Measurements from ENCODE around the gene NUDT14. TPM values are rescaled to one million over a fixed set of nuclear protein-coding genes. Genes with fewer than 3 reads are reported as not detected.

NUDT14 gene
- total RNA-seq, 1 donor from 2014 or later: 8.5 TPM

DNA sequence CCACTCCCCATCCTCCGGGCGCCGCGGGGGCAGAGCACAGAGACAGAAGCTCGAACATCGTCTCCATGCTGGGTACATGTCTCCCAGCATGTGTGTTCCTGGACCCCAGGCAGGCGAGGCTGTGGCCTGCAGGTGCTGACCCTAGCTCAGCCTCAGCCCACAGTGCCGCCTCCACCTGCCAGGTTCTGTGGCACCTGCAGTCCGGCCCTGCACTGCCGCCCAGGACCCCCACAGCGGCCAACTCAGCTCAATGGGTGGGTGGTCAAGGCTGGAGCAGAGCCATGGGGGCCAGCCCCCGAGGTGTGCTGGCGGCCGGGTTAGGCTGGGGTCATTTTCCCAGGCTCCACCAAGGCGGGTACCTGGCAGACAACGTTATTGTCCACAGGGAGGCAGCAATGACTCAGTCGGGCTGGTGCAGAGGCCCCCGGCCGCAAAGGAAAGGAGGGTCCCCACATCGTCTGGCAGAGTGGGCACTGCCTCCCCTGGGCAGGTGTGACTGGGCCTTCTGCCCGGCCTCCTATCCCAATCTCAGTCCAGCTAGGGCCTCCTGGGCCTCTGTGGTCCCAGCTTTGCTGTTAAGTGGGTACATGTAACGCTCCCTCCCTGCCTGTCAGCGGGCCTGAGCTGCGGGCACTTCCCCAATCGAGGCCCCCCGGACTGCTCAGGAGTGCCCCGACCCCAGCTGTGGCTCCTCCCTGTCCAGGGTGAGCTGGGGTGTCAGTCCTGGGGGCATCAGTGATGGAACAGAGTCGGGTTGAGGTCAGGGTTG, 20.2 kb upstream of the NUDT14 start:
- intact Hi-C loops (cut with micrococcal nuclease): loop anchor here (5.0 to 10.0 kb wide), 2 partner anchors 109 to 323 kb away; partner anchors contain the start of gene TMEM121
- Mint-ChIP-seq H3K27me3 (ENCODE audit: insufficient read depth) (peaks cover 6% of the 10 kb centered on the region), H3K27ac (peak overlapping the region; percentile 55)

DNA sequence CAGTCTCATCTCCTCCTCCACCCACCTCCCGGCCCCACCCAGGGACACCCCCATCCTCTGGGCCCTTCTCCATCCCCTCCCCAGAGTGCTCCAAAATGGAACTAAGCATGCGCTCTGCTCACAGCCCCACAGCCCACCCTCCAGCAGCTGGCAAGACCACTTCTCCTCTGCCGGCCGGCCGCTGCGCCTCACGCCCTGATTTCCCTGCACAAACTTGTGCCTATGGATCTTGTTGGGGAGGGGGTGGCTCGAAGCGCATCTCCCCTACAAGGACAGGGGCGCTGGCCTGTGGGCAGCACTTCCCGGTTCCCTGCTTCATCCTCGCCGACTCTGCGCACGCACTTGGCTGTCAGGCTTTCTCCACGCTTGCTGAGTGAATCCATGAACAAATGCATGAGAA, 19.5 kb upstream of the NUDT14 start:
- H3K4me1 Mint-ChIP-seq (ENCODE audit: low read depth): peaks cover 5% of the 10 kb centered on the region
- no peaks in the 10 kb centered on the region for H3K9me3 Mint-ChIP-seq
- H3K4me3 Mint-ChIP-seq: no peak overlapping the region
- no peaks in the 10 kb centered on the region for H3K36me3 Mint-ChIP-seq (ENCODE audit: low read depth)
- no peak overlapping the region for H3K27ac Mint-ChIP-seq
- peaks cover 9% of the 10 kb centered on the region for H3K27me3 Mint-ChIP-seq (ENCODE audit: insufficient read depth)
- no peak for DNase-seq (ENCODE audit: low spot score)
- intact Hi-C loops (cut with micrococcal nuclease): loop anchor here (5.0 to 10.0 kb wide), 2 partner anchors 108 to 324 kb away; partner anchors contain the start of gene TMEM121

More for the DNA sequence above, 20.2 kb upstream of the NUDT14 start:
- no peak for DNase-seq (ENCODE audit: low spot score)
- H3K4me1 Mint-ChIP-seq (ENCODE audit: low read depth): peaks cover 5% of the 10 kb centered on the region
- no peaks in the 10 kb centered on the region for H3K36me3 Mint-ChIP-seq (ENCODE audit: low read depth)
- H3K4me3 Mint-ChIP-seq: no peak overlapping the region
- H3K9me3 Mint-ChIP-seq: no peaks in the 10 kb centered on the region

GRCh38 chr14:105200074-105200473, 19.0 kb upstream of the NUDT14 start:
- no peak for DNase-seq (ENCODE audit: low spot score)
- H3K4me1 Mint-ChIP-seq (ENCODE audit: low read depth): peaks cover 5% of the 10 kb centered on the region
- H3K27ac Mint-ChIP-seq: no peak overlapping the region
- H3K36me3 Mint-ChIP-seq (ENCODE audit: low read depth): no peaks in the 10 kb centered on the region
- no peaks in the 10 kb centered on the region for H3K9me3 Mint-ChIP-seq
- intact Hi-C loops (cut with micrococcal nuclease): loop anchor here (5.0 to 10.0 kb wide), 2 partner anchors 108 to 325 kb away; partner anchors contain the start of gene TMEM121
- no peak overlapping the region for H3K4me3 Mint-ChIP-seq
- H3K27me3 Mint-ChIP-seq (ENCODE audit: insufficient read depth): peaks cover 13% of the 10 kb centered on the region

GRCh38 chr14:105199093-105199492, 18.0 kb upstream of the NUDT14 start:
- peaks cover 18% of the 10 kb centered on the region for H3K27me3 Mint-ChIP-seq (ENCODE audit: insufficient read depth)
- intact Hi-C loops (cut with micrococcal nuclease): no loop called here
- no peak overlapping the region for H3K4me3 Mint-ChIP-seq
- H3K4me1 Mint-ChIP-seq (ENCODE audit: low read depth): peaks cover 12% of the 10 kb centered on the region
- H3K9me3 Mint-ChIP-seq: no peaks in the 10 kb centered on the region
- no peak overlapping the region for H3K27ac Mint-ChIP-seq
- DNase-seq (ENCODE audit: low spot score): no peak
- no peaks in the 10 kb centered on the region for H3K36me3 Mint-ChIP-seq (ENCODE audit: low read depth)

DNA sequence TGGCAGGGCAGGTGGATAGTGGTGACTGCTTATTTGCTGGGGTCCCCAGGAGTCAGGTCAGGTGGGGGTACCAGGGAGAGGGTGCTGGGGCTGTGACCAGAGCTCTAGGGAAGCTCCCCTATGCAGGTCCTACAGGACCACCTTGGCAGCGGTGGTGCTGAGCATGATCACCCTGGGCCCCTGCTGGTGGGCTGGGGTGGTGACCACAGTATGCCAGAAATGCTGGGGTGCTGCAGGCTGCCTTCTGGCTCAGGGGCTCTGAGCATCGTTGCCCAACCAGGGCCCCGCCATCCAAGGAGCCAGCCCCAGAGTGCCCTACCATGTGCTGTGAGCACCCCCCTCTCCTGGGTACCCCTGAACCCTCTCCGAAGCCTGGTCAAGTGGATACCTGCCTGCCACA, 17.5 kb upstream of the NUDT14 start:
- no peak for DNase-seq (ENCODE audit: low spot score)
- intact Hi-C loops (cut with micrococcal nuclease): no loop called here
- Mint-ChIP-seq H3K4me3 (no peak overlapping the region), H3K27ac (no peak overlapping the region), H3K27me3 (ENCODE audit: insufficient read depth) (peaks cover 18% of the 10 kb centered on the region), H3K36me3 (ENCODE audit: low read depth) (no peaks in the 10 kb centered on the region), H3K9me3 (no peaks in the 10 kb centered on the region), H3K4me1 (ENCODE audit: low read depth) (peaks cover 17% of the 10 kb centered on the region)

GRCh38 chr14:105197211-105197641, 16.1 kb upstream of the NUDT14 start:
- peaks cover 18% of the 10 kb centered on the region for H3K27me3 Mint-ChIP-seq (ENCODE audit: insufficient read depth)
- no peak overlapping the region for H3K27ac Mint-ChIP-seq
- intact Hi-C loops (cut with micrococcal nuclease): no loop called here
- H3K4me3 Mint-ChIP-seq: no peak overlapping the region
- DNase-seq (ENCODE audit: low spot score): no peak
- peaks cover 17% of the 10 kb centered on the region for H3K4me1 Mint-ChIP-seq (ENCODE audit: low read depth)
- H3K9me3 Mint-ChIP-seq: no peaks in the 10 kb centered on the region
- H3K36me3 Mint-ChIP-seq (ENCODE audit: low read depth): no peaks in the 10 kb centered on the region

- intact Hi-C loops (cut with micrococcal nuclease): no loop called here
- DNase-seq (ENCODE audit: low spot score): no peak
- Mint-ChIP-seq H3K4me3 (no peak overlapping the region), H3K27ac (no peak overlapping the region), H3K36me3 (ENCODE audit: low read depth) (no peaks in the 10 kb centered on the region), H3K4me1 (ENCODE audit: low read depth) (peaks cover 12% of the 10 kb centered on the region), H3K27me3 (ENCODE audit: insufficient read depth) (peaks cover 18% of the 10 kb centered on the region), H3K9me3 (no peaks in the 10 kb centered on the region)
Observed at GRCh38 chr14:105196265-105196960, 15.3 kb upstream of the NUDT14 start.

DNA sequence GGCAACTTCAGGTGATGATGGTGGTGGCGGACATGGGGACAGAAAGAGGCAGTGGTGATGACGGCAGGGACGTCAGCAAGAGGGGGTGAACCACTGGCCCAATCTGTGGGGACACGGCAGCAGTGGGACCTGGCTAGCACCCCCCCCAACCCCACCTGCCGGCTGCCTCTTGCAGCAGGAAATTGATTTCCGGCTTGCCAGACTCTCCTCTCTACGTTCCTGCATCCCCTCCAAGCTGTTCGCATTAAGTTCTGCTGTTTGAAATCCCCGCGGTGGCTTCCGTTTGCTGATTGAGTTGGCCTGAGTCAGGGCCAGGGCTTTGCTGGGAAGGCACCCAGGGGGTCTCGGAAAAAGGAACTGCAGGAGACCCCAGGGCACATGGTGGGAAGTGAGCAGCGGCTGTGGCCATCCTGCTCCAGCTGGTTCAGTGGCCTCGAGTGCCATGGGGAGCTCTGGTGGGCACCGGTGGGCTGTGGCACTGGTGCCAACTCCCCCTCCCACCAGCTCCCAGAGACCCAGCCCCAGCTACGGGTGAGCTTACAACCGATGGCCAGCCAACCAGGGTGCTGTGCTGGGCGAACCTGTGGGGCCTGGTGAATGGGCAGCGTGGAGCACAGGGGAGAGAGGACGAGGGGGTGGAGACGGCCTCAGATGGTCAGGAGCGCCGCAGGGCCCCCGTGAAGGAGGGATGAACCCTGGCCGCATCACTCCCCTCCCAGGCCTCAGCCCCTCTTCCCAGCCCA, 14.6 kb upstream of the NUDT14 start:
- Mint-ChIP-seq H3K4me3 (no peak overlapping the region), H3K4me1 (ENCODE audit: low read depth) (peaks cover 12% of the 10 kb centered on the region), H3K36me3 (ENCODE audit: low read depth) (no peaks in the 10 kb centered on the region), H3K9me3 (no peaks in the 10 kb centered on the region), H3K27ac (no peak overlapping the region), H3K27me3 (ENCODE audit: insufficient read depth) (peaks cover 19% of the 10 kb centered on the region)
- intact Hi-C loops (cut with micrococcal nuclease): no loop called here
- no peak for DNase-seq (ENCODE audit: low spot score)

DNA sequence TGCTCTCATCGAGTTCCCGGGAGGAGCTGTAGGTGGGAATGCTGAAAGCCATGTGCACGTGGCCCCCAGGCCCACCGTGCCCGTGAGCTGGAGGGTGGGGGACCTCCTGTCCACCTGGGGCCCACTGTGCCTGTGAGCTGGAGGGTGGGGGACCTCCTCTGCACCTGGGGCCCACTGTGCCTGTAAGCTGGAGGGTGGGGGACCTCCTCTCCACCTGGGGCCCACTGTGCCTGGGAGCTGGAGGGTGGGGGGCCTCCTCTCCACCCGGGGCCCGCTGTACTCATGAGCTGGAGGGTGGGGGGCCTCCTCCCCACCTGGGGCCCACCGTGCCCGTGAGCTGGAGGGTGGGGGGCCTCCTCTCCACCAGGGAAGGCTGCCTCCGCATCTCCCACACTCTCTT, 13.9 kb upstream of the NUDT14 start:
- no peaks in the 10 kb centered on the region for H3K9me3 Mint-ChIP-seq
- H3K36me3 Mint-ChIP-seq (ENCODE audit: low read depth): no peaks in the 10 kb centered on the region
- DNase-seq (ENCODE audit: low spot score): no peak
- no peak overlapping the region for H3K27ac Mint-ChIP-seq
- H3K27me3 Mint-ChIP-seq (ENCODE audit: insufficient read depth): peaks cover 19% of the 10 kb centered on the region
- peaks cover 12% of the 10 kb centered on the region for H3K4me1 Mint-ChIP-seq (ENCODE audit: low read depth)
- intact Hi-C loops (cut with micrococcal nuclease): no loop called here
- no peak overlapping the region for H3K4me3 Mint-ChIP-seq

- Mint-ChIP-seq H3K27me3 (ENCODE audit: insufficient read depth) (peaks cover 25% of the 10 kb centered on the region), H3K36me3 (ENCODE audit: low read depth) (no peaks in the 10 kb centered on the region), H3K27ac (peak overlapping the region; percentile 20), H3K4me3 (no peak overlapping the region), H3K9me3 (no peaks in the 10 kb centered on the region), H3K4me1 (ENCODE audit: low read depth) (peaks cover 12% of the 10 kb centered on the region)
- intact Hi-C loops (cut with micrococcal nuclease): loop anchor here (5.0 kb wide), 1 partner anchor 223 kb away; the partner anchor contains the start of gene MTA1
- DNase-seq (ENCODE audit: low spot score): no peak
Observed at GRCh38 chr14:105193916-105194782, 13.0 kb upstream of the NUDT14 start.

DNA sequence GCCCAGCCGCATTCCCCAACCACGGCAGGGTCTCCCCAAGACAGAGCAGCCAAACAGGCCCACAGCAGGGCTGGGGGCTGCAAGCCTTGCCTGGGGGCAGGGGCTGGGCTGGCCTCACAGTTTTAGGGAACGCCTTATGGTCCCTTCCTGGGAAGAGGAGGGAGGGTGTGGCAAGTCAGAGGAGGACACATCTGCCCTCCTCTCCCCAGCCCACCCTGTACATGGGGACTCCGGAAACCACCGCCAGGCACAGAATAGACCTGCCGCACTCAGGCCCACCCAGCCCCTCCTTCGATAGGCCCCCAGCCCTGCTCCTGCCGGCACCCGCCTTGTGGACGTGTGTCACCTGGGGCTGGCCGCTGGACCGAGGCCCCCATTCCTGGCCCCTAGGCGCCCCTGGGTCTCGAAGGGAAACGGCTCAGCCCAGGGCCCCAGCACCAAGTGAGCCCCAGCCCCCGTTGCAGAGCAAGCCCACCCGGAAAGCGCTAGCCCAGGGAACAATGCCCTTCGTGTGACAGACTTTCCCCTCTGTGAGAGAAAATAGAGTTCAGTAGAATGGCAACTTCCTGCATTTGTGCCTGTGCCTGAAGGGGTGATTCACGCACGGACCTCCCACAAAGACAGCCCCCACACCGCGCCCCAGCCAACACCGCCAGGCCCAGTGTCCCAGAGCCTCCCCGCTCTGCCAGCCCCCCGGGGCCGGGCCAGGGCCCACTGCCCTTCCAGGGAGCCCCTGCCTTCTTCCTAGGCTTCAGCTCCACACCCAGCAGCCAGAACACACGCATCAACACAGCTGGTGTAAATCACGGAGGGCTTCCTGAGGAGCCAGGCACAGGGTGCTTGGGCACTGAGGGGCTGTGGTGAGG, 12.0 kb upstream of the NUDT14 start:
- peaks cover 1% of the 10 kb centered on the region for H3K36me3 Mint-ChIP-seq (ENCODE audit: low read depth)
- no peak for DNase-seq (ENCODE audit: low spot score)
- peaks cover 25% of the 10 kb centered on the region for H3K27me3 Mint-ChIP-seq (ENCODE audit: insufficient read depth)
- no peaks in the 10 kb centered on the region for H3K9me3 Mint-ChIP-seq
- intact Hi-C loops (cut with micrococcal nuclease): loop anchor here (5.0 kb wide), 1 partner anchor 224 kb away; the partner anchor contains the start of gene MTA1
- no peak overlapping the region for H3K4me3 Mint-ChIP-seq
- H3K27ac Mint-ChIP-seq: no peak overlapping the region
- peaks cover 12% of the 10 kb centered on the region for H3K4me1 Mint-ChIP-seq (ENCODE audit: low read depth)
